Neural cell (in vitro differentiated cells): Measurements from ENCODE around the gene MDGA2. TPM values are rescaled to one million over a fixed set of nuclear protein-coding genes. Genes with fewer than 3 reads are reported as not detected.
"Not testable (repeated sequence)": the region's sequence is repeated elsewhere in the genome, so short reads cannot be mapped to it uniquely, and the experiment has no call there.

Source experiments
- H2AFZ ChIP-seq: fragments of 200-600, 300-800 bp; sonication (generic), shearing (Covaris generic); 2 replicates; pipeline ENCODE4 v1.6.0; 2014; ENCODE audit warnings: low read depth, mild to moderate bottlenecking, antibody characterized with exemption, low read length, moderate library complexity
- H3F3A ChIP-seq: fragments of 200-600 bp; shearing (Covaris generic); 2 replicates; pipeline ENCODE4 v1.6.1; 2016; ENCODE audit warnings: mild to moderate bottlenecking, moderate library complexity, mixed read lengths, antibody characterized with exemption, low read length; ENCODE audit not compliant: insufficient read depth, poor library complexity, severe bottlenecking
- H3K27ac ChIP-seq: fragments of 200-600, 300-800 bp; sonication (generic), shearing (Covaris generic); 2 replicates; pipeline ENCODE4 v1.5.1; 2014; ENCODE audit warnings: mild to moderate bottlenecking, low read length, moderate library complexity
- H3K27me3 ChIP-seq: fragments of 300-800, 200-600 bp; sonication (generic), shearing (Covaris generic); 2 replicates; pipeline ENCODE4 v1.6.0; 2014; ENCODE audit warnings: mild to moderate bottlenecking, low read depth, low read length, moderate library complexity; ENCODE audit not compliant: insufficient read depth
- H3K36me3 ChIP-seq: fragments of 300-800, 200-600 bp; sonication (generic), shearing (Covaris generic); 2 replicates; pipeline ENCODE4 v1.5.1; 2014; ENCODE audit warnings: mild to moderate bottlenecking, antibody characterized with exemption, low read length, moderate library complexity; ENCODE audit not compliant: insufficient read depth
- H3K4me2 ChIP-seq: fragments of 300-800, 200-600 bp; sonication (generic), shearing (Covaris generic); 2 replicates; pipeline ENCODE4 v1.6.0; 2014; ENCODE audit warnings: mild to moderate bottlenecking, low read length
- H3K4me3 ChIP-seq: fragments of 300-800, 200-600 bp; sonication (generic), shearing (Covaris generic); 2 replicates; pipeline ENCODE4 v1.5.1; 2014; ENCODE audit warnings: mild to moderate bottlenecking, low read length, moderate library complexity
- H3K79me2 ChIP-seq: fragments of 200-600 bp; shearing (Covaris generic); replicated peaks from 2 replicates; pipeline ENCODE4 v1.6.0; 2014; ENCODE audit warnings: mild to moderate bottlenecking, low read length, moderate library complexity; ENCODE audit not compliant: insufficient read depth
- H3K9ac ChIP-seq: fragments of 300-800, 200-600 bp; sonication (generic), shearing (Covaris generic); 2 replicates; pipeline ENCODE4 v1.6.1; 2016; ENCODE audit warnings: mild to moderate bottlenecking, low read length, mixed read lengths
- H3K9me2 ChIP-seq: fragments of 200-600 bp; shearing (Covaris generic); 2 replicates; pipeline ENCODE4 v1.6.1; 2016; ENCODE audit warnings: mild to moderate bottlenecking, low read length, mixed read lengths; ENCODE audit not compliant: insufficient read depth
- H3K9me3 ChIP-seq: fragments of 200-600, 300-800 bp; sonication (generic), shearing (Covaris generic); 2 replicates; pipeline ENCODE4 v1.6.1; 2016; ENCODE audit warnings: mild to moderate bottlenecking, mixed run types, low read length, moderate library complexity, mixed read lengths
- H4K20me1 ChIP-seq: fragments of 200-600 bp; shearing (Covaris generic); 2 replicates; pipeline ENCODE4 v1.6.1; 2016; ENCODE audit warnings: mild to moderate bottlenecking, mixed run types; ENCODE audit not compliant: insufficient read depth
- CTCF ChIP-seq: fragments of 450-650 bp; IDR thresholded peaks from 2 replicates; pipeline ENCODE4 v1.5.1; 2014; ENCODE audit warnings: antibody characterized with exemption, mild to moderate bottlenecking, moderate library complexity; ENCODE audit not compliant: poor library complexity, severe bottlenecking
- EP300 ChIP-seq: fragments of 450-650 bp; conservative IDR thresholded peaks from 2 replicates; pipeline ENCODE4 v1.6.1; 2014; ENCODE audit warnings: antibody characterized with exemption, mild to moderate bottlenecking, moderate library complexity; ENCODE audit not compliant: poor library complexity, severe bottlenecking
- EZH2 ChIP-seq: fragments of 200-600, 300-800 bp; shearing (Covaris generic), sonication (generic); IDR thresholded peaks from 2 replicates; pipeline ENCODE4 v1.6.1; 2014; ENCODE audit warnings: antibody characterized with exemption, low read length, borderline replicate concordance, mild to moderate bottlenecking; ENCODE audit not compliant: insufficient read depth, poor library complexity, severe bottlenecking
- MXI1 ChIP-seq: fragments of 450-650 bp; conservative IDR thresholded peaks from 2 replicates; pipeline ENCODE4 v1.6.1; 2014; ENCODE audit warnings: antibody characterized with exemption, mild to moderate bottlenecking; ENCODE audit not compliant: poor library complexity, severe bottlenecking
- POLR2AphosphoS5 ChIP-seq: IDR thresholded peaks from 2 replicates; pipeline ENCODE4 v1.6.1; 2012
- RAD21 ChIP-seq: fragments of 450-650 bp; conservative IDR thresholded peaks from 2 replicates; pipeline ENCODE4 v1.6.1; 2014; ENCODE audit warnings: antibody characterized with exemption, mild to moderate bottlenecking, moderate library complexity
- REST ChIP-seq: IDR thresholded peaks from 2 replicates; pipeline ENCODE4 v1.6.1; 2012; ENCODE audit warnings: borderline replicate concordance
- SMC3 ChIP-seq: fragments of 450-650 bp; conservative IDR thresholded peaks from 2 replicates; pipeline ENCODE4 v1.6.1; 2014; ENCODE audit warnings: antibody characterized with exemption, mild to moderate bottlenecking, moderate library complexity; ENCODE audit not compliant: poor library complexity
- TAF1 ChIP-seq: IDR thresholded peaks from 2 replicates; pipeline ENCODE4 v1.6.1; 2012; ENCODE audit warnings: low read depth
- polyA plus RNA-seq: library from polyadenylated mRNA; depleted of rRNA; stranded (reverse); fragments of >200 nt; gene quantifications from 2 replicates; pipeline ENCODE4 v1.2.3, GENCODE V29; 2014

MDGA2 gene
- polyA plus RNA-seq, 1 donor from 2014 or later: 3.8 TPM

- Histone ChIP-seq H2AFZ (no peak overlapping the region), H3F3A (no peaks in the 10 kb centered on the region), H3K9me3 (no peaks in the 10 kb centered on the region), H3K27ac (no peak overlapping the region), H4K20me1 (no peaks in the 10 kb centered on the region), H3K79me2 (no peaks in the 10 kb centered on the region), H3K36me3 (no peaks in the 10 kb centered on the region), H3K4me2 (no peak overlapping the region), H3K9ac (no peak overlapping the region), H3K4me3 (no peak overlapping the region), H3K27me3 (no peaks in the 10 kb centered on the region), H3K9me2 (no peaks in the 10 kb centered on the region)
- TF ChIP-seq EP300: no peak
- no peak for TF ChIP-seq EZH2
- no peak for TF ChIP-seq CTCF
- TF ChIP-seq MXI1: no peak
- no peak for TF ChIP-seq SMC3
- no peak for TF ChIP-seq POLR2AphosphoS5
- no peak for TF ChIP-seq TAF1
- TF ChIP-seq RAD21: no peak
- no peak for TF ChIP-seq REST
Observed at GRCh38 chr14:47626151-47627035, 49.0 kb downstream of the MDGA2 start.

- H3F3A ChIP-seq, H3K27me3 ChIP-seq, H3K9me2 ChIP-seq, H4K20me1 ChIP-seq, H3K4me3 ChIP-seq, H3K79me2 ChIP-seq, H3K36me3 ChIP-seq, H3K9ac ChIP-seq, H3K27ac ChIP-seq, H2AFZ ChIP-seq, H3K9me3 ChIP-seq, H3K4me2 ChIP-seq: not testable (repeated sequence)
Observed at GRCh38 chr14:47624126-47624525, 51.3 kb downstream of the MDGA2 start.
